PC-9 (cell line): ENCODE data around the gene LCN12.

Source experiments
- CTCF ChIP-seq: fragments of 200-600 bp; sonication (generic); conservative IDR thresholded peaks from 2 replicates; pipeline ENCODE4 v1.6.1; 2017; ENCODE audit warnings: mixed run types, antibody characterized with exemption, mild to moderate bottlenecking, moderate library complexity
- EZH2 ChIP-seq: fragments of 200-600 bp; sonication (generic); IDR thresholded peaks from 2 replicates; pipeline ENCODE4 v1.8.0; 2017; ENCODE audit warnings: antibody characterized with exemption, low read depth

- TF ChIP-seq CTCF = no peak
- TF ChIP-seq EZH2 = no peak
Observed at GRCh38 chr9:136961279-136962065, 9.4 kb downstream of the LCN12 start.
